Duodenal mucosa (tissue), 2 donors: Measurements from ENCODE around the gene SLC46A1.

ENCODE experiments used
- H3K27ac ChIP-seq: one replicate; pipeline ENCODE4 v1.7.0; 2013; ENCODE audit warnings: low read depth, low read length
- H3K27me3 ChIP-seq, 2 donors: one replicate each; pipeline ENCODE4 v1.7.0; 2013; ENCODE audit warnings: low read length in 2 of 2, control low read depth in 1 of 2; ENCODE audit not compliant: insufficient read depth in 2 of 2, control insufficient read depth in 1 of 2
- H3K36me3 ChIP-seq, 2 donors: one replicate each; pipeline ENCODE4 v1.7.0; 2013; ENCODE audit warnings: low read length in 2 of 2, control low read depth in 1 of 2; ENCODE audit not compliant: insufficient read depth in 2 of 2, control insufficient read depth in 1 of 2
- H3K4me1 ChIP-seq, 2 donors: one replicate each; pipeline ENCODE4 v1.7.0; 2013; ENCODE audit warnings: low read length in 2 of 2, control low read depth in 1 of 2; ENCODE audit not compliant: insufficient read depth in 2 of 2, control insufficient read depth in 1 of 2
- H3K4me3 ChIP-seq, 2 donors: one replicate each; pipeline ENCODE4 v1.7.0; 2013; ENCODE audit warnings: low read length in 2 of 2, low read depth in 1 of 2
- H3K9ac ChIP-seq, 2 donors: one replicate each; pipeline ENCODE4 v1.7.0; 2013; ENCODE audit warnings: low read length in 2 of 2, low read depth in 1 of 2
- H3K9me3 ChIP-seq, 2 donors: one replicate each; pipeline ENCODE4 v1.7.0; 2013; ENCODE audit warnings: low read length in 2 of 2, control low read depth in 1 of 2; ENCODE audit not compliant: control insufficient read depth in 1 of 2

The SLC46A1 gene

DNA sequence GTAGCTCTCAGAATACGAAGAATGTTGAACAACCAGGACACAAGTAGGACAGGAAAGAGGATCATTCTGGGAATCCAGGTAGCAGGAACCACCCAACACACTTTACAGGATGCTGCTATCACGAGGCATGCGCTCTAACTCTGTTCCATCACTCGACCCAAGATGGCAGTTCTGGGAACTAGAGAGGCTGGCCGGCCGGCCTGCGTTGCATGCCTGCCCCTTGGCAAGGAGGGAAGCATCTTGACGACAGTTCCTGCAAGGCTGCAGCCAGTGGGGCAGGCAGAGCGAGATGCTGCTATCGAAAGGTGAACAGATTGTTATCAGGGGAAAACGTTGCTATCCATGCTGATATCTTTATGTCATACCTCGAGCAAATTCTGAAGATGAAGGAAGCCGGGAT, 19.2 kb upstream of the SLC46A1 start:
- Histone ChIP-seq H3K4me3 (no peak overlapping the region), H3K27ac (no peak overlapping the region)

GRCh38 chr17:28421787-28422305, 15.8 kb upstream of the SLC46A1 start:
- no peak overlapping the region for H3K9ac ChIP-seq
- H3K27me3 ChIP-seq: peaks cover 0 to 3% of the 10 kb centered on the region in 2 donors
- no peak overlapping the region for H3K27ac ChIP-seq
- H3K4me1 ChIP-seq: peaks cover 0 to 4% of the 10 kb centered on the region in 2 donors
- no peak overlapping the region for H3K4me3 ChIP-seq
- H3K36me3 ChIP-seq: no peaks in the 10 kb centered on the region
- no peaks in the 10 kb centered on the region for H3K9me3 ChIP-seq

More for the DNA sequence above, 19.2 kb upstream of the SLC46A1 start:
- H3K27me3 ChIP-seq: peaks cover 0 to 3% of the 10 kb centered on the region in 2 donors
- no peaks in the 10 kb centered on the region for H3K9me3 ChIP-seq
- H3K4me1 ChIP-seq: peaks cover 0 to 6% of the 10 kb centered on the region in 2 donors
- no peaks in the 10 kb centered on the region for H3K36me3 ChIP-seq
- H3K9ac ChIP-seq: no peak overlapping the region

DNA sequence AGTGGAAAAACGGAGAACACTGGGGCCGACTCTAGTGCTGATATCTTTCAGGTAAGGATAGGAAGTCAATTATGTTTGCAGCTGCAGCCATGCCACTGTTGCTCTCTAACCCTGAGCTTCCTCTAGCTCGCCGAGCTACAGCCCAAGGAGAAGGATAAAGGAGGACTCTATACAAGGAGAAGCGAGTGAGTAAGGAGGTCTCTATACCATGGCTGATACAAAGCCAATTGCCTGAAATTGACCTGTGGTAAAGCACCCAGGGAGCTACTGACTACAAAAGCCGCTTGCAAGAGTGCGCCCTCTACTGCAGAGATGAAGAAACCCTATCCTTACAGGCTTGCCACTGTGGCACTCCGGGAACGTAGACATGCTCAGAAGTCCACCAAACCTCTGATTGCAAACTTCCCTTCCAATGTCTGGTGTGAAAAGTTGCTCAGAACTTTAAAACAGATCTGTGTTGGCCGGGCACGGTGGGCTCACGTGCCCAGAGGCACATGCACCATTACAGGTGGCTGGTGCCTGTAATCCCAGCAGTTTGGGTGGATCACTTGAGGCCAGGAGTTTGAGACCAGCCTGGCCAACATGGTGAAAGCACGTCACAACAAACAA, 10.8 kb upstream of the SLC46A1 start:
- Histone ChIP-seq H3K27me3 (no peaks in the 10 kb centered on the region), H3K4me1 (peaks cover 6 to 15% of the 10 kb centered on the region in 2 donors), H3K36me3 (no peaks in the 10 kb centered on the region), H3K9me3 (no peaks in the 10 kb centered on the region), H3K27ac (no peak overlapping the region), H3K4me3 (no peak overlapping the region), H3K9ac (no peak overlapping the region)

DNA sequence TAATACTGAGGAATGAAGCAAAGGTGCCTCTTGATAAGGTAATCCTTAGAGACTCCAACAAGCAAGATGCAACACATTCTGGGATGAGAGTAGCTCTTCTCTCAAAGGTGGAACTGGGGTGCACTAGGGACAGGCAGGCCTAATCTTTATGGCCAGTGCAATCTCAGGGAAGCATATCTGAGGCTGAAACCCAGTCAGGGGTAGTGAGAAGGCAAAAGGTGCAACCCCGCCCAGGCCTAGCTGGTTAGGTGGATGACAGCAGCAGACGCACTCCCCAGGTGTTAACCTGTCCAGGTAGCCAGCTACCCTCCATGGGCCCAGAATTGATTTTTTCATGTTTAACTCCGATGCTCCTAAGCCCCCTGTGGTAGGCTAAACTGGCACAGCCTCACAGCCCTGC, 9.9 kb upstream of the SLC46A1 start:
- H3K4me1 ChIP-seq: peaks cover 6 to 15% of the 10 kb centered on the region in 2 donors

GRCh38 chr17:28413804-28414203, 7.8 kb upstream of the SLC46A1 start:
- Histone ChIP-seq H3K27me3 (no peaks in the 10 kb centered on the region), H3K4me1 (peaks cover 6 to 15% of the 10 kb centered on the region in 2 donors), H3K27ac (no peak overlapping the region), H3K9me3 (no peaks in the 10 kb centered on the region), H3K4me3 (no peak overlapping the region), H3K36me3 (no peaks in the 10 kb centered on the region), H3K9ac (no peak overlapping the region)

More for the DNA sequence above, 9.9 kb upstream of the SLC46A1 start:
- H3K36me3 ChIP-seq: no peaks in the 10 kb centered on the region
- no peaks in the 10 kb centered on the region for H3K9me3 ChIP-seq
- no peak overlapping the region for H3K4me3 ChIP-seq
- H3K27me3 ChIP-seq: no peaks in the 10 kb centered on the region
- H3K27ac ChIP-seq: no peak overlapping the region
- H3K9ac ChIP-seq: no peak overlapping the region

DNA sequence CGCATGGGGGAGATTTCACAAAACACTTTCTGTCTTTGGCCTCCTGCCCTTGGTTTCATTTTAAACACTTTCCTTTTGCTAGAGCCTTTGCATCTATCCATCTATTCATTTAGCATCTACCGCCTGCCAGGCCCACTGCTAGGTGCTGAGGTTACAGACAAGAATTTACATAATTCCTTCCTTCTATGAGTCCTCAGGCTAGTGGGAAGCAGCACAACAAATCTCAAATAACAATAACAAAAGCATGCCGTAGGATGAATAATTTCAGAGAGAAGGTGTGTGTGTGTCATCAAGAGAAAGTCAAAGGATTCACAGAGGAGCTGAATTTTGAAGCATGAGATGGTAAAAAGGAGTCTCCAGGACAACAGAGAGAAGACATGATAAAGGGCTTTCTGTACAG, 6.1 kb upstream of the SLC46A1 start:
- Histone ChIP-seq H3K9me3 (no peaks in the 10 kb centered on the region), H3K27me3 (no peaks in the 10 kb centered on the region), H3K36me3 (no peaks in the 10 kb centered on the region), H3K9ac (no peak overlapping the region), H3K4me1 (peaks cover 16 to 21% of the 10 kb centered on the region in 2 donors), H3K4me3 (no peak overlapping the region), H3K27ac (no peak overlapping the region)

DNA sequence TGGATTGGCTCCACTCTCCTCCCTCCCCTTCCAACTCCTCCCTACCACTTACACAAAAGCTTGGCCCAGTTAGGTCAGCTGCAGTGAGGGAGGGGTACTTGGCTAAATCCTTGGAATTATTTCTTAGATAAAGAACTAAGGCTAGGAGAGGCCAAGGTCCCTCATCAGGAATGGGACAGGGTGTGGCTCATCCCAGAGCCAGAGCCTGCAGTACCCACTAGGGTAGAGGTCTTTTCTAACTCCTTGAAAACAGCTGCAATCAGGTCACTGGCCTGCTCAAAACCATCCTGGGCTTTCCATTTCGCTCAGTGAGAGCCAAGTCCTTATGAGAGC, 1.9 kb upstream of the SLC46A1 start:
- H3K9ac ChIP-seq: no peak overlapping the region
- H3K4me3 ChIP-seq: no peak overlapping the region
- peaks cover 30 to 37% of the 10 kb centered on the region in 2 donors for H3K4me1 ChIP-seq
- no peaks in the 10 kb centered on the region for H3K36me3 ChIP-seq
- H3K27me3 ChIP-seq: peaks cover 0 to 15% of the 10 kb centered on the region in 2 donors
- no peaks in the 10 kb centered on the region for H3K9me3 ChIP-seq
- H3K27ac ChIP-seq: no peak overlapping the region

- Histone ChIP-seq H3K27me3 (peaks cover 0 to 15% of the 10 kb centered on the region in 2 donors), H3K4me3 (no peak overlapping the region), H3K9ac (no peak overlapping the region), H3K4me1 (peaks cover 32 to 37% of the 10 kb centered on the region in 2 donors), H3K9me3 (no peaks in the 10 kb centered on the region), H3K36me3 (peaks cover 0 to 4% of the 10 kb centered on the region in 2 donors), H3K27ac (no peak overlapping the region)
Measured at GRCh38 chr17:28407130-28407973, 1.3 kb upstream of the SLC46A1 start.

DNA sequence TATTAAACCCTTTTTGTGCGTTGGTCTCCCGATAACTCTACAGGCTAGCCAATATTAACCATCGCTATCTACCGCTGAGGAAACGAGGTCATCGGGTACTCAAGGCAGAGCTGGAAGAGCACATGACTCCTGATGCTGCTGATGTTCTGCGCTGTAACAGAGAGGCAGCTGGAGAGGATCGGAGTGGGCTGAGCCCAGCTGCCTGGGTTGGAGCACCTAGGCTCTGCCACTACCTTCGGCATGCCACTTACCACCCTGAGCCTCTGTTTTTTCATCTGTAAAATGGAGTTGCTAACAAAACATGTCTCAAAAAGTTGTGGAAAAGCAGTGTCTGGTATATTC, 432 bp upstream of the SLC46A1 start:
- Histone ChIP-seq H3K9ac (peak overlapping the region in 1 of 2 donors; percentile 71), H3K27me3 (peaks cover 0 to 15% of the 10 kb centered on the region in 2 donors), H3K4me3 (peak overlapping the region; percentile 73 to 77), H3K36me3 (peaks cover 0 to 11% of the 10 kb centered on the region in 2 donors), H3K9me3 (no peaks in the 10 kb centered on the region), H3K27ac (no peak overlapping the region), H3K4me1 (peaks cover 37% of the 10 kb centered on the region in 2 donors)

DNA sequence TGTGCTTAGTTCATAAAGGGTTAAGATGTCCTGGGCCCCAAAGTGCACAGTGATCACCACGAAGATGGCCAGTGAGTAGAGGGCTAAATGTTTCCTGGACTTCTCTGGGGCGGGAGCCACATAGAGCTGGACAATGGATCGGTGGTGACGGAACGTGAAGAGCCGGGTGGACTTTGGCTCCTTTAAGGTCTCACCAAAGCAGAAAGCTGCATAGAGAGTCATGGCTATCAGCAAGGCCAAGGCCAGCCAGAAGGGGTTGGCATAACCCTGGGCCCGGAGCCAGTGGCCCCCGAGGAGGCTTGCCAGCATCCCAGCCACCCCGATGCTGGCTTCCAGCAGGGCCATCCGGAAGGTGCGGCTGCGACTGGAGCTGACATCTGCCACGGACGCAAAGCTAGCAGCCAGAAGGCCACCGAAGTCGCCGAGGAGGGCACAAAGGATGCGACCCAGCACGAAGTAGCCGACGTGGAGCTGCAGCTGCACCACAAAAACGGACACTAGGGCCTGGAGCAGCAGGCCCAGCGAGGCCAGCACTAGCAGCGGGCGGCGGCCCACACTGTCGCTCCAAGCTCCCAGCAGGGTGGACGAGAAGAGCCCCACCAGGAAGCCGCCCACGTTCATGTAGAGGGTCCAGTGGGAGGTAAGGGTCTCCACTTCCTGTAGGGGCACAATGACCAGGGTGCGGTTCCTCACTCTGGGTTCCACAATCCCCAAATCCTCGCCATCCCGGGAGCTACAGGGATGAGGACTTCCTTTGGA, 1.0 kb downstream of the SLC46A1 start:
- peaks cover 0 to 17% of the 10 kb centered on the region in 2 donors for H3K36me3 ChIP-seq
- no peaks in the 10 kb centered on the region for H3K9me3 ChIP-seq
- peak overlapping the region; percentile 73 to 77 for H3K4me3 ChIP-seq
- H3K27ac ChIP-seq: peak overlapping the region; percentile 22
- peaks cover 37% of the 10 kb centered on the region in 2 donors for H3K4me1 ChIP-seq
- peaks cover 0 to 15% of the 10 kb centered on the region in 2 donors for H3K27me3 ChIP-seq
- peak overlapping the region; percentile 60 to 71 for H3K9ac ChIP-seq
